K562 (cell line): Measurements from ENCODE around the gene RFC5. TPM values are rescaled to one million over a fixed set of nuclear protein-coding genes. Genes with fewer than 3 reads are reported as not detected.
A peak's percentile ranks its signal among the peaks of the same experiment; 100 is the strongest.

Source experiments
- ARID3A ChIP-seq: IDR thresholded peaks from 2 replicates; pipeline ENCODE4 v1.6.1; 2012; ENCODE audit warnings: low read depth, low read length, improper control_type of control experiment, borderline replicate concordance
- CREBBP ChIP-seq: IDR thresholded peaks from one replicate; pipeline ENCODE4 v1.6.1; 2012; ENCODE audit warnings: low read depth, mild to moderate bottlenecking, control low read depth, inconsistent platforms, low read length
- EZH2 ChIP-seq: IDR thresholded peaks from 2 replicates; pipeline ENCODE4 v1.6.1; 2012; ENCODE audit warnings: low read depth, mild to moderate bottlenecking, inconsistent platforms, low read length, borderline replicate concordance
- FIP1L1 ChIP-seq: fragments of 200-400 bp; formaldehyde crosslinking; IDR thresholded peaks from 2 replicates; pipeline ENCODE4 v1.6.1; 2018; ENCODE audit warnings: mild to moderate bottlenecking, low read depth, low read length; ENCODE audit not compliant: poor library complexity, severe bottlenecking
- GABPA ChIP-seq: fragments of 200-800 bp; sonication (Bioruptor generic); conservative IDR thresholded peaks from 2 replicates; pipeline ENCODE4 v1.6.1; 2016; ENCODE audit warnings: low read depth, missing genetic modification characterization, missing compliant biosample characterization
- GATA2 ChIP-seq: sonication (generic); formaldehyde crosslinking; IDR thresholded peaks from 2 replicates; pipeline ENCODE4 v1.4.0; 2020; ENCODE audit warnings: mild to moderate bottlenecking, missing genetic modification reagents
- POLR2H ChIP-seq: IDR thresholded peaks from 2 replicates; pipeline ENCODE4 v1.6.1; 2016; ENCODE audit warnings: missing genetic modification characterization, low read depth, mild to moderate bottlenecking, control low read depth, missing compliant biosample characterization, moderate library complexity
- SP2 ChIP-seq: IDR thresholded peaks from 2 replicates; pipeline ENCODE4 v1.6.1; 2011; ENCODE audit warnings: mild to moderate bottlenecking, low read depth, low read length, moderate library complexity; ENCODE audit not compliant: poor library complexity, severe bottlenecking; ENCODE audit errors: extremely low read depth
- ZNF449 ChIP-seq: fragments of 250-450 bp; sonication (Bioruptor Pico); IDR thresholded peaks from 2 replicates; pipeline ENCODE4 v1.8.0; 2022; ENCODE audit warnings: moderate library complexity, mild to moderate bottlenecking, inconsistent platforms
- ZNF586 ChIP-seq: fragments of 450-650 bp; formaldehyde crosslinking; conservative IDR thresholded peaks from 2 replicates; pipeline ENCODE4 v1.4.0; 2020; ENCODE audit warnings: mild to moderate bottlenecking, moderate library complexity
- polyA plus RNA-seq, 8 experiments: library from polyadenylated mRNA; depleted of rRNA in 4 of 8; stranded (reverse) in 5 of 8; unstranded in 3 of 8; fragments of >200 nt; fragmentation: Nextera tagmentation in 2 of 8; fragmentation: Illumina TruSeq in 1 of 8; extraction: Ambion mirVana in 2 of 8; extraction: Trizol in 1 of 8; gene quantifications; 2 replicates each; pipeline versions ENCODE4 v1.2.1 to v1.2.3, GENCODE V29; 2011 to 2014; ENCODE audit warnings: inconsistent platforms in 1 of 8, missing spikeins in 1 of 8
- total RNA-seq, 7 experiments: library from RNA; depleted of rRNA in 6 of 7; stranded (reverse); fragments of >200 nt in 6 of 7; fragmentation: Illumina TruSeq in 2 of 7; extraction: Trizol in 2 of 7; gene quantifications; 2 replicates each; pipeline versions ENCODE4 v1.2.1 to v1.2.3, GENCODE V29; 2011 to 2021; ENCODE audit warnings: low replicate concordance in 1 of 7
- TF ChIP-seq, protein P1 (sequence below): IDR thresholded peaks from 2 replicates; pipeline ENCODE4 v1.6.1; 2011; ENCODE audit warnings: borderline replicate concordance, low read depth, mild to moderate bottlenecking, moderate library complexity, low read length; ENCODE audit not compliant: insufficient read depth, poor library complexity, severe bottlenecking
- TF ChIP-seq, protein P2 (sequence below): fragments of 450-650 bp; IDR thresholded peaks from 2 replicates; pipeline ENCODE4 v1.6.1; 2016; ENCODE audit warnings: low read depth

Gene RFC5
- total and polyA plus RNA-seq, 9 of the 15 experiments (the other 6 are each of a cell fraction or from before 2014, with no cell fraction given), result 61.8 to 189 (median 92.9) TPM

DNA sequence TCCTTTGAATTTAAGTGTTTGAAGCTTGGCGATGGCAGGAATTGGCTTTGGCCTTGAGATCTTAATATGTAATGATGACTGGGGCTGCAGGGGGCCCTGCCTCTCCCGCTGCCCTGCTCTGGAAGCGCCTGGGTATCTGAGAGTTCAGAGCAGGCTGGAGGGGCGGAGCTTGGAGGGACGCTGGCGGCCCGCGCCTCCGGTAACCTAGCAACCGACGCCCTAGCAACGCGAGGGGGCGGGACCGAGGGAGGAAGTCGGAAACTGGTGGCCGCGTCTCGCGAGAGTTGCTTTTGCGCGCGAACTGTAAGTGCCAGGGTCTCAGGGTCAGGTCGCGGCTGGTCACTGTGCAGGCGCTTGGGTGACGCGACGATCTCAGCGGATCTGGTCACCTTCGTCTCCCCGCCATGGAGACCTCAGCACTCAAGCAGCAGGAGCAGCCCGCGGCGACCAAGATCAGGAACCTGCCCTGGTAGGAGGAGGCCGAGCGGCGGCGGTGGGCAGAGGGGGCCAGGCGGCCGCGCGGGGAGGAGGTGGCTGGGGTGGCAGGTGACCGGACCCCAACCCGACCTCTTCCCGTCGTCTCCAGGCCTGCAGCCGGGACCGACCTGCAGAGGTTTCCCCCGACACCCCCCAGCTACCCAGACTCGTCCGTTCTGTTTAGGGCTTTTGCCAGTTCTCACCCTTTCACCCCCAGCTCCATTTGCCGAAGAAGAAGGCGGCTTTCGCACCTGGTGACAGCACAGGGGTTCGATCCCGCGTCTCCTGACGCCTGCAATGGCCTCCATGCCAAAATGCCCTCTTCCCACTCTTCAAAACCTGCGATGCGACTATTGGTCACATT is at the start of gene RFC5 (continued):
- TF ChIP-seq, protein P1, sequence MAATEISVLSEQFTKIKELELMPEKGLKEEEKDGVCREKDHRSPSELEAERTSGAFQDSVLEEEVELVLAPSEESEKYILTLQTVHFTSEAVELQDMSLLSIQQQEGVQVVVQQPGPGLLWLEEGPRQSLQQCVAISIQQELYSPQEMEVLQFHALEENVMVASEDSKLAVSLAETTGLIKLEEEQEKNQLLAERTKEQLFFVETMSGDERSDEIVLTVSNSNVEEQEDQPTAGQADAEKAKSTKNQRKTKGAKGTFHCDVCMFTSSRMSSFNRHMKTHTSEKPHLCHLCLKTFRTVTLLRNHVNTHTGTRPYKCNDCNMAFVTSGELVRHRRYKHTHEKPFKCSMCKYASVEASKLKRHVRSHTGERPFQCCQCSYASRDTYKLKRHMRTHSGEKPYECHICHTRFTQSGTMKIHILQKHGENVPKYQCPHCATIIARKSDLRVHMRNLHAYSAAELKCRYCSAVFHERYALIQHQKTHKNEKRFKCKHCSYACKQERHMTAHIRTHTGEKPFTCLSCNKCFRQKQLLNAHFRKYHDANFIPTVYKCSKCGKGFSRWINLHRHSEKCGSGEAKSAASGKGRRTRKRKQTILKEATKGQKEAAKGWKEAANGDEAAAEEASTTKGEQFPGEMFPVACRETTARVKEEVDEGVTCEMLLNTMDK, result no peak
- no peak for TF ChIP-seq EZH2
- TF ChIP-seq SP2, result no peak
- TF ChIP-seq, protein P2, sequence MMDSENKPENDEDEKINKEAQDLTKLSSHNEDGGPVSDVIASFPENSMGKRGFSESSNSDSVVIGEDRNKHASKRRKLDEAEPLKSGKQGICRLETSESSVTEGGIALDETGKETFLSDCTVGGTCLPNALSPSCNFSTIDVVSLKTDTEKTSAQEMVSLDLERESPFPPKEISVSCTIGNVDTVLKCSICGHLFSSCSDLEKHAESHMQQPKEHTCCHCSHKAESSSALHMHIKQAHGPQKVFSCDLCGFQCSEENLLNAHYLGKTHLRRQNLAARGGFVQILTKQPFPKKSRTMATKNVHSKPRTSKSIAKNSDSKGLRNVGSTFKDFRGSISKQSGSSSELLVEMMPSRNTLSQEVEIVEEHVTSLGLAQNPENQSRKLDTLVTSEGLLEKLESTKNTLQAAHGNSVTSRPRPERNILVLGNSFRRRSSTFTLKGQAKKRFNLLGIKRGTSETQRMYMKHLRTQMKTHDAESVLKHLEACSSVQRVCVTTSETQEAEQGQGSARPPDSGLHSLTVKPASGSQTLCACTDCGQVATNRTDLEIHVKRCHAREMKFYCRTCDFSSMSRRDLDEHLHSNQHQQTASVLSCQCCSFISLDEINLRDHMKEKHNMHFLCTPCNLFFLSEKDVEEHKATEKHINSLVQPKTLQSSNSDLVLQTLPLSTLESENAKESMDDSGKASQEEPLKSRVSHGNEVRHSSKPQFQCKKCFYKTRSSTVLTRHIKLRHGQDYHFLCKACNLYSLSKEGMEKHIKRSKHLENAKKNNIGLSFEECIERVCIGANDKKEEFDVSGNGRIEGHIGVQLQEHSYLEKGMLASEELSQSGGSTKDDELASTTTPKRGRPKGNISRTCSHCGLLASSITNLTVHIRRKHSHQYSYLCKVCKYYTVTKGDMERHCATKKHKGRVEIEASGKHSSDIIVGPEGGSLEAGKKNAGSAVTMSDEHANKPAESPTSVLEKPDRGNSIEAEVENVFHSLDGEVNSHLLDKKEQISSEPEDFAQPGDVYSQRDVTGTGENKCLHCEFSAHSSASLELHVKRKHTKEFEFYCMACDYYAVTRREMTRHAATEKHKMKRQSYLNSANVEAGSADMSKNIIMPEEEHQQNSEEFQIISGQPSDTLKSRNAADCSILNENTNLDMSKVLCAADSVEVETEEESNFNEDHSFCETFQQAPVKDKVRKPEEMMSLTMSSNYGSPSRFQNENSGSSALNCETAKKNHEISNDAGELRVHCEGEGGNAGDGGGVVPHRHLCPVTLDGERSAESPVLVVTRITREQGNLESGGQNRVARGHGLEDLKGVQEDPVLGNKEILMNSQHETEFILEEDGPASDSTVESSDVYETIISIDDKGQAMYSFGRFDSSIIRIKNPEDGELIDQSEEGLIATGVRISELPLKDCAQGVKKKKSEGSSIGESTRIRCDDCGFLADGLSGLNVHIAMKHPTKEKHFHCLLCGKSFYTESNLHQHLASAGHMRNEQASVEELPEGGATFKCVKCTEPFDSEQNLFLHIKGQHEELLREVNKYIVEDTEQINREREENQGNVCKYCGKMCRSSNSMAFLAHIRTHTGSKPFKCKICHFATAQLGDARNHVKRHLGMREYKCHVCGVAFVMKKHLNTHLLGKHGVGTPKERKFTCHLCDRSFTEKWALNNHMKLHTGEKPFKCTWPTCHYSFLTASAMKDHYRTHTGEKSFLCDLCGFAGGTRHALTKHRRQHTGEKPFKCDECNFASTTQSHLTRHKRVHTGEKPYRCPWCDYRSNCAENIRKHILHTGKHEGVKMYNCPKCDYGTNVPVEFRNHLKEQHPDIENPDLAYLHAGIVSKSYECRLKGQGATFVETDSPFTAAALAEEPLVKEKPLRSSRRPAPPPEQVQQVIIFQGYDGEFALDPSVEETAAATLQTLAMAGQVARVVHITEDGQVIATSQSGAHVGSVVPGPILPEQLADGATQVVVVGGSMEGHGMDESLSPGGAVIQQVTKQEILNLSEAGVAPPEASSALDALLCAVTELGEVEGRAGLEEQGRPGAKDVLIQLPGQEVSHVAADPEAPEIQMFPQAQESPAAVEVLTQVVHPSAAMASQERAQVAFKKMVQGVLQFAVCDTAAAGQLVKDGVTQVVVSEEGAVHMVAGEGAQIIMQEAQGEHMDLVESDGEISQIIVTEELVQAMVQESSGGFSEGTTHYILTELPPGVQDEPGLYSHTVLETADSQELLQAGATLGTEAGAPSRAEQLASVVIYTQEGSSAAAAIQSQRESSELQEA, result no peak
- no peak for TF ChIP-seq ZNF449 (CRISPR knock-in tag)
- TF ChIP-seq GATA2 (CRISPR knock-in tag), result no peak
- peak; percentile 80 for TF ChIP-seq FIP1L1
- no peak for TF ChIP-seq CREBBP
- no peak for TF ChIP-seq ZNF586 (CRISPR knock-in tag)
- no peak for TF ChIP-seq ARID3A
- peak; percentile 84 for TF ChIP-seq GABPA (tag)
- peak; percentile 72 for TF ChIP-seq POLR2H (tag)
